Measurements from ENCODE around the gene ADM.

The ADM gene

GRCh38 chr11:10305964-10306918 lies 1.4 kb downstream of the ADM start:
- Histone ChIP-seq H3K36me3 (ENCODE audit: control insufficient read depth in 1 of 2, insufficient read depth in 2 of 2, low read length in 2 of 2) (no peaks in the 10 kb centered on the region), H3K4me1 (ENCODE audit: control insufficient read depth in 1 of 2, insufficient read depth in 2 of 2, low read length in 2 of 2) (peaks cover 13 to 25% of the 10 kb centered on the region in 2 donors), H3K9me3 (ENCODE audit: control insufficient read depth in 1 of 2, low read length in 2 of 2) (no peaks in the 10 kb centered on the region), H3K27me3 (ENCODE audit: low read depth, low read length) (no peaks in the 10 kb centered on the region), H3K4me3 (ENCODE audit: low read depth in 1 of 2, low read length in 2 of 2) (peak overlapping the region; percentile 85 to 89), H3K27ac (ENCODE audit: low read length) (peak overlapping the region; percentile 94)

GRCh38 chr11:10307022-10307399 lies 2.1 kb downstream of the ADM start:
- no peaks in the 10 kb centered on the region for H3K9me3 ChIP-seq (ENCODE audit: control insufficient read depth in 1 of 2, low read length in 2 of 2)
- H3K4me3 ChIP-seq (ENCODE audit: low read depth in 1 of 2, low read length in 2 of 2), result peak overlapping the region; percentile 85 to 89
- peak overlapping the region; percentile 94 for H3K27ac ChIP-seq (ENCODE audit: low read length)
- peaks cover 13 to 24% of the 10 kb centered on the region in 2 donors for H3K4me1 ChIP-seq (ENCODE audit: control insufficient read depth in 1 of 2, insufficient read depth in 2 of 2, low read length in 2 of 2)
- H3K36me3 ChIP-seq (ENCODE audit: control insufficient read depth in 1 of 2, insufficient read depth in 2 of 2, low read length in 2 of 2), result no peaks in the 10 kb centered on the region
- no peaks in the 10 kb centered on the region for H3K27me3 ChIP-seq (ENCODE audit: low read depth, low read length)

- no peaks in the 10 kb centered on the region for H3K27me3 ChIP-seq (ENCODE audit: low read depth, low read length)
- H3K36me3 ChIP-seq (ENCODE audit: control insufficient read depth in 1 of 2, insufficient read depth in 2 of 2, low read length in 2 of 2), result no peaks in the 10 kb centered on the region
- H3K9me3 ChIP-seq (ENCODE audit: control insufficient read depth in 1 of 2, low read length in 2 of 2), result no peaks in the 10 kb centered on the region
- peaks cover 13 to 21% of the 10 kb centered on the region in 2 donors for H3K4me1 ChIP-seq (ENCODE audit: control insufficient read depth in 1 of 2, insufficient read depth in 2 of 2, low read length in 2 of 2)
- peak overlapping the region; percentile 94 for H3K27ac ChIP-seq (ENCODE audit: low read length)
- peak overlapping the region; percentile 85 to 89 for H3K4me3 ChIP-seq (ENCODE audit: low read depth in 1 of 2, low read length in 2 of 2)
Measured at GRCh38 chr11:10307400-10308200, 2.7 kb downstream of the ADM start.

GRCh38 chr11:10308201-10308954 lies 3.5 kb downstream of the ADM start:
- Histone ChIP-seq H3K27ac (ENCODE audit: low read length) (peak overlapping the region; percentile 68), H3K4me1 (ENCODE audit: control insufficient read depth in 1 of 2, insufficient read depth in 2 of 2, low read length in 2 of 2) (peaks cover 13 to 21% of the 10 kb centered on the region in 2 donors), H3K36me3 (ENCODE audit: control insufficient read depth in 1 of 2, insufficient read depth in 2 of 2, low read length in 2 of 2) (no peaks in the 10 kb centered on the region), H3K27me3 (ENCODE audit: low read depth, low read length) (no peaks in the 10 kb centered on the region), H3K9me3 (ENCODE audit: control insufficient read depth in 1 of 2, low read length in 2 of 2) (no peaks in the 10 kb centered on the region), H3K4me3 (ENCODE audit: low read depth in 1 of 2, low read length in 2 of 2) (peak overlapping the region; percentile 85 to 89)

GRCh38 chr11:10309163-10310093 lies 4.6 kb downstream of the ADM start:
- Histone ChIP-seq H3K4me1 (ENCODE audit: control insufficient read depth in 1 of 2, insufficient read depth in 2 of 2, low read length in 2 of 2) (peaks cover 5 to 21% of the 10 kb centered on the region in 2 donors), H3K27me3 (ENCODE audit: low read depth, low read length) (no peaks in the 10 kb centered on the region), H3K9me3 (ENCODE audit: control insufficient read depth in 1 of 2, low read length in 2 of 2) (no peaks in the 10 kb centered on the region), H3K4me3 (ENCODE audit: low read depth in 1 of 2, low read length in 2 of 2) (no peak overlapping the region), H3K27ac (ENCODE audit: low read length) (peak overlapping the region; percentile 5), H3K36me3 (ENCODE audit: control insufficient read depth in 1 of 2, insufficient read depth in 2 of 2, low read length in 2 of 2) (no peaks in the 10 kb centered on the region)

GRCh38 chr11:10310301-10310841 lies 5.5 kb downstream of the ADM start:
- H3K27ac ChIP-seq (ENCODE audit: low read length), result no peak overlapping the region
- H3K27me3 ChIP-seq (ENCODE audit: low read depth, low read length), result no peaks in the 10 kb centered on the region
- H3K9me3 ChIP-seq (ENCODE audit: control insufficient read depth in 1 of 2, low read length in 2 of 2), result no peaks in the 10 kb centered on the region
- no peaks in the 10 kb centered on the region for H3K36me3 ChIP-seq (ENCODE audit: control insufficient read depth in 1 of 2, insufficient read depth in 2 of 2, low read length in 2 of 2)
- H3K4me1 ChIP-seq (ENCODE audit: control insufficient read depth in 1 of 2, insufficient read depth in 2 of 2, low read length in 2 of 2), result peaks cover 5 to 21% of the 10 kb centered on the region in 2 donors
- no peak overlapping the region for H3K4me3 ChIP-seq (ENCODE audit: low read depth in 1 of 2, low read length in 2 of 2)

- no peak overlapping the region for H3K27ac ChIP-seq (ENCODE audit: low read length)
- H3K27me3 ChIP-seq (ENCODE audit: low read depth, low read length), result no peaks in the 10 kb centered on the region
- no peaks in the 10 kb centered on the region for H3K9me3 ChIP-seq (ENCODE audit: control insufficient read depth in 1 of 2, low read length in 2 of 2)
- H3K4me1 ChIP-seq (ENCODE audit: control insufficient read depth in 1 of 2, insufficient read depth in 2 of 2, low read length in 2 of 2), result peaks cover 5 to 17% of the 10 kb centered on the region in 2 donors
- no peaks in the 10 kb centered on the region for H3K36me3 ChIP-seq (ENCODE audit: control insufficient read depth in 1 of 2, insufficient read depth in 2 of 2, low read length in 2 of 2)
- no peak overlapping the region for H3K4me3 ChIP-seq (ENCODE audit: low read depth in 1 of 2, low read length in 2 of 2)
Measured at GRCh38 chr11:10311802-10312201, 6.9 kb downstream of the ADM start.

- Histone ChIP-seq H3K4me1 (ENCODE audit: control insufficient read depth in 1 of 2, insufficient read depth in 2 of 2, low read length in 2 of 2) (peaks cover 0 to 14% of the 10 kb centered on the region in 2 donors), H3K27me3 (ENCODE audit: low read depth, low read length) (no peaks in the 10 kb centered on the region), H3K4me3 (ENCODE audit: low read depth in 1 of 2, low read length in 2 of 2) (no peak overlapping the region), H3K36me3 (ENCODE audit: control insufficient read depth in 1 of 2, insufficient read depth in 2 of 2, low read length in 2 of 2) (no peaks in the 10 kb centered on the region), H3K27ac (ENCODE audit: low read length) (no peak overlapping the region), H3K9me3 (ENCODE audit: control insufficient read depth in 1 of 2, low read length in 2 of 2) (no peaks in the 10 kb centered on the region)
Measured at GRCh38 chr11:10314199-10315072, 9.6 kb downstream of the ADM start.

GRCh38 chr11:10315083-10315482 lies 10.2 kb downstream of the ADM start:
- H3K4me3 ChIP-seq (ENCODE audit: low read depth in 1 of 2, low read length in 2 of 2), result no peak overlapping the region
- H3K4me1 ChIP-seq (ENCODE audit: control insufficient read depth in 1 of 2, insufficient read depth in 2 of 2, low read length in 2 of 2), result peaks cover 0 to 11% of the 10 kb centered on the region in 2 donors
- no peaks in the 10 kb centered on the region for H3K27me3 ChIP-seq (ENCODE audit: low read depth, low read length)
- no peaks in the 10 kb centered on the region for H3K36me3 ChIP-seq (ENCODE audit: control insufficient read depth in 1 of 2, insufficient read depth in 2 of 2, low read length in 2 of 2)
- no peaks in the 10 kb centered on the region for H3K9me3 ChIP-seq (ENCODE audit: control insufficient read depth in 1 of 2, low read length in 2 of 2)
- no peak overlapping the region for H3K27ac ChIP-seq (ENCODE audit: low read length)
